HG03575 (cell line): Measurements from ENCODE around the gene PTPRK.

Source experiments
- ATAC-seq: cut with Tn5 transposase; IDR thresholded peaks from one replicate; pipeline ENCODE4 v1.9.1; 2021; ENCODE audit not compliant: unreplicated experiment, insufficient number of reproducible peaks, low FRiP score; ENCODE audit errors: extremely low read depth

Gene PTPRK

DNA sequence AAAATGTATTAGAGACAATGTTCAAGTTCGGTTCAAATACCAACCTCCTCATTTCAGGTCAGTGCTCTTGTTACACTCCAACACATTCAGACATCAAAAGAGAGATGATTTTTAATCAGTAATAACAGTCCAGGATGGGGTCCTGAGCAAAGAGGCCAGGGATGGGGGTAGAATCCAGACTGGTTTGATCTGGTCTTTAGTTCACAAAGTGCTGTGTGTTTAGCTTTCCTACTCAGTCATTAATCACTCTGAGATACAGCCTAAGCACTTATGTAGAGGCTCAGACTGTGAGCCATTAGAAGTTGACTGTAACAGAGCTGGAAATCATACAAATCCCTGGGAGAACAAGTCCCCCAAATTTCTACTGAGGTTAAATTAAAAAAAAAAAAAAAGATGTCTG, 241.6 kb downstream of the PTPRK start:
- ATAC-seq: no peak

DNA sequence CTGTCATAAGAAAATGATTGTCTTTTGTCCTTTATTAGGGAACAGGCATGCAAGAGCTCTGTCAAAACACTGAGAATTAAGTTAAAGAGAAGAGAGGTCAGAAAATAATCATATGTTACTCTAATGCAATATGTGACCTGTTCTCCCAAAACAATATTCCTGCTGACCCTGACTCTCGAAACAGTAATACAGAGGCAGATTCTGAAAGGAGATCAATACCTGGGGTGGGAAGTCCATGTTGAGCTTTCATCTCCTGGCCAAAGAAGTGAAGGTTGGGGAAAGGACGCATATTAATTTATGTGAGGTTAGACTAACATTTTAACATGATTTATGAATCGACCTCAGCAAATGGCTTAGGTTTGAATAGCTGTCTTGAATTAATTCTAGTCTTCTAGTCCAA, 243.0 kb downstream of the PTPRK start:
- ATAC-seq: no peak

DNA sequence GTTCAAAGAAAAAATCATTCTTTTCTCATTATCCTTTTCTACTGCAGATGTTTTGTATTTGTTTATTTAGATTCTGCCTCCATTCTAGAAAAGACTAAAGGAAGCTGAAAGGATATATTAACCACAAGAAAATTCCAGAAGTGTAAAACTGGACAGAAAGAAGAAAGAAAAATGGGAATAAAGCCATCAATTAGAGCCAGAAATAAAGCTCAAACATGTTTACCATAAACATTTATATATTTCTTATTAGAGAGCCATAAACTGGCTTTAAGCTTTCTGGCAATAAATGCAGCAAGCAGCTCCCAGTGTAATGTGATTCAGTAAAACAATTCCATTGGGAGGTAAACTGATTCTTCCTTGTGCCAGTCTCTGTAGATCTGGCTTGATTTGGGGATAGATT, 244.1 kb downstream of the PTPRK start:
- no peak for ATAC-seq

DNA sequence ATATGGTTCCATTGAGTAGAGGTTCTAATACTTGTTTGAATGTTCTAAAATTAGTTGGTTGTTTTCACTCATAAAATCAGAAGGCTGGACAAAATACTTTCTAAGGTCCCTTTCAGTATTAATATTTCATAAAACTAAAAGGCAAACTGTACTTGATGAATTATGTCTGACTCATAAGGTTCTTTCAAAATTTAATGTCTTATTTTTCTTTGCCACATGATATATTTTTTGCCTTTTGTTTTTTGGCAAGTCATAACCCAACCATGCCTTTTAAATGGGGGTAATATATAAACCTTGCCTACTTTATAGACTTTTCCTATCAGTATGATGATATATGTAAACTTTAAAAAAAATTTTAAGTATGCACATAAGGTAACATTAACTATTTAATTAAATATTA, 244.7 kb downstream of the PTPRK start:
- no peak for ATAC-seq

DNA sequence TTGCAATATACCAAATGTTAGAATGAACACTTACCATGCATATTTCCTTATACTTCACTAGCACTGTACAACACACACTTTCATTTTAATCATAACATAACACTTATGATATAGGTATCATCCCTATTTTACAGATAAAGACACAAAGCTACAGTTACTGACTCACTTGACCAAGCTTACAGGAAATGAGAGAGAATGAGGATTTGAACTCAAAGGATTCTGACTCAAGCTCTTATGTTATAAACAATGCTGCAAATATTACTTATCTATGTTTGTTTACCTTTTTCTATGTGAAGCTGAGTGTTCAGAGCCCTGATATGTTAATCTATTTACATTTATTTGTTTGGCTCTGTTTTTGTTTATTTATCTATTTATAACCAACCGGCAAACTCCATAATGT, 245.4 kb downstream of the PTPRK start:
- ATAC-seq: no peak

DNA sequence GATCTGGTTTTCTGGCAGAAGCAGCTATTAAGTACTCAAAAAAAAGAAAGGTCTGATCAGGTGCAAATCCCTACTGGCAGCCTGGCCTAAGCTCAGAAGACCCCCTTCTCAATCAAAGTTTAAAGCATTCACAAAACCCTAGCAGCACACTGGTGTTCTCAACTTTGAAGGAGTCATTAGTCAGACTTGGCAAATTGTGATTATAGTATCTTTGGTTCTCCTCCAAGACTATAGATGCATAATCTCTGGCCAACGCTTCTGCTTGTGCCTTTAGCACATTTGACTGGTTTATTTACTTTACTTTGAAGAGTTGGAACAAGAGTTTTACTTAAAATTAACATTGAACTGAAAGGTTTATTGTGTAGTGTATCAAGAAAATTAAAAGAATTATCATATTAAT, 248.9 kb downstream of the PTPRK start:
- no peak for ATAC-seq

DNA sequence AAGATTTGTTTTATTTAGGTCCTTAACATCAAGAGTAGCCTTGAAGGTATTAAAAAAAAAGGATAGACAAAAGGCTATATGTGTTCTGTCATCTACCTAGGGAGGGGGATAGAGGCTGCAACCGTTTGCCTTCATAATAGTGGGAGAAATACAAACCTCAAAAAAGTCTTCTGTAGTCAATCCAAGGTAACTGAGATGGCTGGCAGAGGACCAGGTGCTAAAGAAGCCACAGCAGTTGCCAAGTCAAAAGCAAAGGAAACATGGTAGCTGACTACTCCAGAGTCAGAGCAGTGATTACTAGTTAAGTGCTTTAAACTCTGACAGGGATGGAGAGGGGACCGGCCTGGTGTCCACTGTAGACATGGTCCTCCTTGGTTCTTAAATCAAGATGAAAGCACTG, 249.4 kb downstream of the PTPRK start:
- ATAC-seq: no peak

DNA sequence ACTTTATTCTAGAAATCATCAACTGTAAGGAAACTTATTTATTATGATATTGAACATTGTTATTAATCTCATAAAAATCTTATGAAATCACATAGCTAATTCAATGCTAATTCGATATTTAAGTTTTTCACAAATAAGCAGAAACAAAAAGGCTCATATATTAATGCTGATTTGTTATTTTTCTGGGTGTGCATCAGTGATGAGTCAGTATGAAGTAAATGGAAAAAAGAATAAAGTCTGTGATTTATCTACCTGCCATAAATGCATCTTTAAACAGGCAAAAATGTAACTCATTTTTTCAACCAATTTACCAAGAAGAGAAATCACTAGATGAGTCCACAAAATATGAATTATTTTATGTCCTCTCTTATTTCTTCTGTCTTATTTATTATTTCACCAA, 253.5 kb downstream of the PTPRK start:
- no peak for ATAC-seq

DNA sequence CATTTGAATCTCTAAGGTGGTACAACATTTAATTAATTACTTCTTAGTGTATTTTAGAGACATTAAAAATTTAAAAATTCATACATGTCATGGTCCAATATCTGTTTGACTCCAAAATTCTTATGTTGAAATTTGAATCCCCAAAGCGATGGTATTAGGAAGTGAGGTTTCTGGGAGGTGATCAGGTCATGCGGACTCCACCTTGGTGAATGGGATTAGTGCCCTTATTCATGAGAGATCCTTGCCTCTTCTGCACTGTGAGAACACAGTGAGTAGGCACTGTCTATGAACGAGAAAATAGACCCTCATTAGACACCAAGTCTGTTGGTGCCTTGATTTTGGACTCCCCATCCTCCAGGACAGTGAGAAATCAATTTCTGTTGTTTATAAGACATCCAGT, 254.7 kb downstream of the PTPRK start:
- ATAC-seq: no peak

DNA sequence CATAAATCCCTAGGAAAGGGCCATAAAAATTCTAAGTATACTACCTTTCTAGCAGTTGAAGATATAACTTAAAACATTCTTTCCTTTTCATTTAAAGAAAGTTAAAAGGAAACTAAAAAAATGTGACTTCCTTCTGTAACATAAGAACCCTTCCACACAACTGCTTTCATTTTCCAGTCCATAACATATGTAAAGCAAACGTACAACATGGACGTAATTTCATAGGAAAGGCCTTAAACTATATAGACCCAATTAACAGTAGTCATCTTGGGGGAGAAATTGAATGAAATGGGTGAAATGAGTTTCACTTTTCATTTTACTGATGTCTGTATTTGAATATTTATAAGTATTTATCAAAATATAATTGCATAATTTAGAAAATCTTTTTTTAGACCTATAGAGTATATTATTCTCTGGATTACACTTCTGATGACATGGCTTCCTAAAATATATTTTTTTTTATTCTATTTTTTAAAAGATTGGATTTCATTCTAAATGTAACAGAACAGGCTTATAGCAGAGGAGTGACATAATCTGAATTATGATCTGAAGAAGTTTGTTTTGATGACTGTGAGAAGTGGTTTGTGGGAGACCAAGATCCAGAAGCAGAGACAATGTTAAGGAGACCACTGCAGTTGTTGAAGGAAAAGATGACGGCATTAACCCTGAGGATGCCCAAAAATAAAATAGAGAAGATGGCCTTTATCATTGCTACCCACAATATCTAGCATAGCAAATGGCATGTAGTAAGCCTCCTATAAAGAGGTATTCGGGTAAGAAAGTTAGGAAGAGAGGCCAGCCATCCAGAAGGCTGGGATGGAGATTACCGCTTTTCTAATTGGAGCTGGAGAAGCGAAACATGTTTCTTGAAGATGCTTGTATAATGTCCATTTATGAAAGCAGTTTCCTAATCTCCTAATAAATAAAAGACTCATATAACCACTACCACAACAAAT, 260.4 kb downstream of the PTPRK start:
- peak; percentile 23 for ATAC-seq

DNA sequence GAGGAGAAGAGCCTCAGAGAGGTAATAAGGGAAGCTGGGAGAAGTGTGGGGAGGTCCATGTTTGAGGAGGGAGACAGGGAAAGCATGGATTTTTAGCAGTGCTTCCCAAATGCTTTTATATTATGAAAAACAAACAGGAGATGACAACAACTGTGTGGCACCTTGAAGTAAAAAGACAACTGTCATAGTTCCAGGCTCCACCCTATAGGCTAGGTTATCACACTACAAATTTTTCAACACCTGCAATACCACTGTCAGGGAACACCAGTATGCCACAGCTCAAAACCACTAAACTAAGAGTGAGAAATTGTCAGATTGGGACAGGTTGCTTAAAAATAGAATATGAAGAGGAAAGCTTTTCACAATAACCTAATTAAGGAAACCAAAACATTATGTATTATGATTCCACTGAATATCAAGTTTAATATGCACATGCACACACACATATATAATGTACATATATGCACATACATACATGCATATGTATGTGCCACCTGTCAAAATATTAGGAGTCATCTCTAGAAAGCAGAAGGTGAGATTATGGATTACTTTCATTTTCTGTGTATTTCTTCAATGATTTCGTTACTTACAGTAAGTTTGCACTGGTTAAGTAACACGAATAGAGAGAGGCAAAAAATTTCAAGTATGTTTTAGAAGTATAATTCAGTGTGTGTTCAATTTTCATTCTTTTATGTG, 261.2 kb downstream of the PTPRK start:
- peak; percentile 98 for ATAC-seq

DNA sequence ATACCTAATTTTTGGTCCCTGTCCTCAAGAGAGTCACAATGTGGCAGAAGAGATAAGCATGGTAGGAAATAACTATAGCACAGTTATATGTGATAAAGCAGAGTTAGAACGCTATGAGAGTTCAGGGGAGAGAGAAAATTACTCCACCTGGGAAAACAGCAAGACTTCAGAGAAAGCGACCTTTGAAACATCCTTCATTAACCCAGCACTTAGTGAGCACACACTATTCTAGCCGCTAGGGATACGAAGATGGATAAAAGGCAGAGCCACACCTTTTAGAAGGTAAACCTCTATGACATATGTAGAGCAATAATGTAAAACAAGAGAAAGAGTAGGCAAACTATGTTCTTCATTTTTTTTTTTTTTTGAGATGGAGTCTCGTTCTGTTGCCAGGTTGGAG, 264.3 kb downstream of the PTPRK start:
- no peak for ATAC-seq

DNA sequence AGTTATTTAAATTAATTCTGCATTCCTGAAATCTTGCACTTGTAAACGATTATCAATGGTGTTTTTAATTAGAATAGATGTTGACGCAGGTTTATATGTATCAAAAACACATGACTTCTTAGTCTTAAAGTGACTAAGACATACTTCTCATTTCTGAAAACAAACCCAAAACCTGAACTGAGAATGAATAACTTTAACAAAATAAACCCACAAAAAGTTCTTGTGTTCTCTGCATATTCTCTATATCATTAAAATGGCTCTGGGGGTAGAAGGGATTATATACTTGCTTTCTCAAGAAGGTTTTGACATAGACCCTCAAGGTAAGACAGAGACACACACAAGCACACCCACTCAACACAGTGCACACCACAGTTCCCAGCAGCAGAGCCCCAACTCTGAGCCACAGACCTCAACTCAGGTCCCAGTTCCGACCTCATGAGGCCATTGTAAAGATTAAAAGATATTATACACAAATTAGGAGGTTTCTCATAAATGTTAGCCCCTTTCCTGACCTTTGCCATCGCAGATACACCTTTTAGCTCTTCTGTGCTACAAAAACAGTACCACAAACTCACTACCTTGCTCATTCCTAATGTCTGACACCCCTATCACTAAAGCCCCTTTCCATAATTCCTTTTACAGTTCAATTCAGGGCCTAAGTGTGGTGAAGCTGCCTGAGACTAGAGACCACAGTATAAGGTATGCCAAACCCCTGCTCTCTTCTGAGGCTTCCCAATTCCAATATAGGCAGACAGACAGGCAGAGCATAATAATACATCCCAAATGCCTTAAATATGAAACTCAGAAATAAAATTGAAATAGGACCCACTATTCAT, 267.8 kb downstream of the PTPRK start:
- ATAC-seq: no peak

DNA sequence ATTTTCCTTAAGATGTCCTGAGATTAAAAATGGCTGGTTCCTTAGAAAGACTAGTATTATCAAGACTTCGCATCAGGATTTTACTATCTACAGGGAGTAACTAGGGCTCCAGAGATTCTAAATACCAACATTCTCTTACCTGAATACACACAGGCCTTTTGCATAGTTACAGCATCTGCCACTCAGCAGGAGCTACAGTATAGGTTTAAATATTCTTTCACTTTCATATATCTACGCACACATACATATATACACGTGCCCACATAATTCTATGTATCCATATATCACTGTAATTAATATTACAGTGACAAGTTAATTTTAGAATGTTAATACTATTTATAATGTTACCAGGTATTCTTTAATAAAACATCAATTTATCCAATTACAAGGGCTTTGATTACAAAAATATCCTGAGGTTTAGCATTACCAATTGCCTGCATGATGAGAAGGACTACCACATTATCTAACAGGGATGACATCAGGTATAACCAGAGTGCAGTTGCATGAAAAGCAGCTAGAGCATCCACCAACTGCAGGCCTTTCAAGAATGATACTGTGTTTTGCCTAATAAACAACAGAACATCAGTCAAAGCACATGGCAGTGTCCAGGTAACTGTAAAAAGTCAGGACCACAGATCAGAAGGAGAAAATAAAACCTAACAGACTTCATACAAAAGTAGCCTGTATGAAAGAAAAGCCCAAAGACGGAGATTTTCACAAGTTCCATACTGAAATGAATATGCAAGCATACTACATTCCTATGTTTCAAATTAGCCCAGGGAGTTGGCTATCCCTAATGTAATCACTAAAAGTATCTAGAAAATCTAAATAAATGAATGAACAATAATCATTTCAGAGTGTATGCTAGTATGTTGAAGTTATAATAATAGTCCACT, 268.7 kb downstream of the PTPRK start:
- no peak for ATAC-seq

DNA sequence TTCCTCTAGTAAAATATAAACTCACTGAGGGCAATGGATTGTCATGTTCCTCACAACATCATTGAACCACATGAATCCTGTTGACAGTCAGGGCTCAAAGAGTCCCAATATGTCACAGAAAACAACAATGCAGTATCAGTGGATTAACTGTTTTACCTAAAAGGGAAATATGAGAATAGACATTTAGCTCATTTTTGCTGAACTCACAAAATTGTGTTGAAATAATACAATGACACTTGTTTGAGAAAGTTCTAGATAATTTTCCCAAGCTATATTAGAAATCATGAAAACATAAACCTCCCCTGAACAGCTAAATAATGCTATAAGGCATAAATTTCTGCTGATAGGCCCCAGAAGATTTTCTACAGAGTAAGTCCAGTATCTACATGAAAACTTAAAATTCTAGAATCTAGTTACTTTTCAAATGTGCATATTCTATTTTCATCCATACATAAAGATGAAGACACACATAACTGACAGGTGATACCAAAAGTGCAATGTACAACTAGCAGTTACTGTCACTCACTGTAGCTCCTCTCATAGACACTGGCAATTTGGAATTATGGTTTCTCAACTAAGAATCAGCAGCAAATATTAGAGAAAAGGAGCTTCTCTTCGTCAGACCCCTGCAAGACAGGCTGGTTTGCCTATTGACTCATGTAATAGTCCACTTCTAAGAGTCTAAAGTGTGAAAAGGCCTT, 269.9 kb downstream of the PTPRK start:
- ATAC-seq: no peak

DNA sequence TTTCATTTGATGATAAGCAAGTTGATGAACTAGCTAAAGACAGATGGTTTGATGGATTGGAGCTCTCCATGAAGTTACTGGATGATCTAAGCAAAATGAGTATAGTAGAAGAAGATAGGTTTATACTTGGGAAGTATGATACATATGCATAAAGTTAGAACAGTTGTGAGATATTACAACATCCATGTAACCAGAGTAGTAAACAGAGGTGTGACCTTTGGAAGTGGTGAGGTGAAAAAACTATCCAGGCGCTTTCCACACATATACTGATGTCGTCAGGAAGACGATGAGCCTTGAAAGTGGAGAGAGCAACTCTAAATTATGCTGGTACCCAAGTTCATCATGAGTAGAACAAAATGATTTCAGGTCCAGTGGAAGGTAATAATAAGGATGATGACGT, 271.0 kb downstream of the PTPRK start:
- ATAC-seq: no peak

DNA sequence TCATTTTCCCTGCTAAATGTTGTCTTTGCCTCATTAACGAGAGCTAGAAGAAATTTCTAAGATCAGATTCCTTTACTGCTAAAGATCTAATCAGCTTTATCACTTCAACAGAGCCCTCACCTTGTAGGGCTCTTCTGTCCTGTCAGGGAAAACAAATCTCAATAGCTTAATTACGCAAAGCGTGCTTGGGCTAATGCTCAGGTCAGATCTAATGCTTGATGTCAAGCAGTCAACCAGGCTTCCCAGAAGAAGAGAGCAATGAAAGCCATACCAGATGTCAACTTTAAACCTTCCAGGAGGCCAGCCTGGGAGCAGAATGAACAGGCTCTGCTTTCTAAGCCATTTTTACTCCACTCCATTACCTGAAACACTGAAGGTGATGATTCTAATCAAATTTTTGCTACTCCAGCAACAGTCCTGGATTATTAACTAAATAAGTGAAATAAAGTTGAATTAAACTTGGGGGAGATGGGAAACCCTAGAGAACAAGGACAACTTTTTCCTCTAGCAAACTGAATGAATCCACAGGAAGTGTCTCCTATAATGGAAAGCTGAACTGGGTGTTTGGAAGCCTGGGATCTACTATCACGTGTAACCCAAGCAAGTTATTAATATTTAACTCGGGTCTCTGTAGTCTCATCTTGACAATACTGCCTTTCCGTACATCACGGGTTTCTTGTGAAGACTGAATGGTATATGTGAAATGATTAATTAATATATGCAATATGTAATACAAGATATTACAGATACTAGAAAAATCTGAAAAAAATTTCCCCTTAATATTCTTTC, 273.7 kb downstream of the PTPRK start:
- ATAC-seq: no peak
